KMS-11 (cell line): ENCODE measurements around the gene CTU2.

Experiments
- H2AFZ ChIP-seq: fragments of 200-600 bp; sonication (generic); 2 replicates; pipeline ENCODE4 v1.6.1; 2016; ENCODE audit warnings: antibody characterized with exemption, mixed run types, low read depth
- H3K27ac ChIP-seq: fragments of 200-600 bp; sonication (generic); 2 replicates; pipeline ENCODE4 v1.6.1; 2016; ENCODE audit warnings: mild to moderate bottlenecking, mixed run types
- H3K27me3 ChIP-seq: fragments of 200-600 bp; sonication (generic); 2 replicates; pipeline ENCODE4 v1.6.1; 2017; ENCODE audit warnings: mild to moderate bottlenecking, low read depth, mixed run types, moderate library complexity; ENCODE audit not compliant: insufficient read depth
- H3K36me3 ChIP-seq: fragments of 200-600 bp; sonication (generic); 2 replicates; pipeline ENCODE4 v1.6.1; 2017; ENCODE audit warnings: mild to moderate bottlenecking, mixed run types; ENCODE audit not compliant: insufficient read depth
- H3K4me1 ChIP-seq: fragments of 200-600 bp; sonication (generic); 2 replicates; pipeline ENCODE4 v1.6.1; 2016; ENCODE audit warnings: mild to moderate bottlenecking, low read depth, mixed run types; ENCODE audit not compliant: poor library complexity, severe bottlenecking
- H3K4me2 ChIP-seq: fragments of 200-600 bp; sonication (generic); 2 replicates; pipeline ENCODE4 v1.7.0; 2016; ENCODE audit warnings: mild to moderate bottlenecking, mixed run types
- H3K4me3 ChIP-seq: fragments of 200-600 bp; sonication (generic); IDR thresholded peaks from 2 replicates; pipeline ENCODE4 v1.6.1; 2017; ENCODE audit warnings: low read depth, low read length, mixed read lengths; ENCODE audit not compliant: insufficient read depth
- H3K79me2 ChIP-seq: fragments of 200-600 bp; sonication (generic); 2 replicates; pipeline ENCODE4 v1.6.1; 2016; ENCODE audit warnings: low read depth, mixed run types; ENCODE audit not compliant: insufficient read depth
- H3K9ac ChIP-seq: fragments of 200-600 bp; sonication (generic); 2 replicates; pipeline ENCODE4 v1.6.1; 2016; ENCODE audit warnings: mild to moderate bottlenecking, mixed run types
- H4K20me1 ChIP-seq: fragments of 200-600 bp; sonication (generic); 2 replicates; pipeline ENCODE4 v1.6.1; 2016; ENCODE audit warnings: mild to moderate bottlenecking, mixed run types; ENCODE audit not compliant: insufficient read depth
- TF ChIP-seq, protein P1 (sequence below): fragments of 200-600 bp; sonication (generic); conservative IDR thresholded peaks from 2 replicates; pipeline ENCODE4 v1.6.1; 2017; ENCODE audit warnings: low read depth, mild to moderate bottlenecking, antibody characterized with exemption, low read length, moderate library complexity, mixed read lengths

CTU2 gene

DNA sequence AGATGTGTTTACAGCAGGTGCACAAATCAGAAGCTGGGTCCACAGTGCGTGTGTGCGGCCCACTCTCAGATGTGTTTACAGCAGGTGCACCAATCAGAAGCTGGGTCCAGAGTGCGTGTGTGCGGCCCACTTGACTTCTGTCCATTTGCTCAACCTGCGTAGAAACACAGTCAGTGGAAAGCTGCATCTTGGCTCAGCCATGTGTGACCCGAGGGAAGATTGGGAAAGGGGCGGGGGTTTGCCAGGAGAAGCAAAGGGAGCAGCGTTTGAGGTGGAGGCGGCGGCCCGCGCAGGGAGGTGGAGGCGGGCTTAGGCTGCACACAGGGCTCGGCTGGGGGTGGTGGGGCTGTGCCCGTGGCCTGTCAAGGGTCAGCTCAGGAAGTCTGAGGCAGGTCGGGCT, 4.3 kb downstream of the CTU2 start:
- Histone ChIP-seq H3K27ac (no peak overlapping the region), H3K4me2 (no peak overlapping the region), H3K79me2 (peaks cover 29% of the 10 kb centered on the region; the same call in 1 of the 2 replicates), H3K27me3 (no peaks in the 10 kb centered on the region), H3K4me3 (no peak overlapping the region), H3K36me3 (no peaks in the 10 kb centered on the region), H2AFZ (no peak overlapping the region), H3K9ac (no peak overlapping the region), H4K20me1 (no peaks in the 10 kb centered on the region), H3K4me1 (peaks cover 20% of the 10 kb centered on the region)
- TF ChIP-seq, protein P1, sequence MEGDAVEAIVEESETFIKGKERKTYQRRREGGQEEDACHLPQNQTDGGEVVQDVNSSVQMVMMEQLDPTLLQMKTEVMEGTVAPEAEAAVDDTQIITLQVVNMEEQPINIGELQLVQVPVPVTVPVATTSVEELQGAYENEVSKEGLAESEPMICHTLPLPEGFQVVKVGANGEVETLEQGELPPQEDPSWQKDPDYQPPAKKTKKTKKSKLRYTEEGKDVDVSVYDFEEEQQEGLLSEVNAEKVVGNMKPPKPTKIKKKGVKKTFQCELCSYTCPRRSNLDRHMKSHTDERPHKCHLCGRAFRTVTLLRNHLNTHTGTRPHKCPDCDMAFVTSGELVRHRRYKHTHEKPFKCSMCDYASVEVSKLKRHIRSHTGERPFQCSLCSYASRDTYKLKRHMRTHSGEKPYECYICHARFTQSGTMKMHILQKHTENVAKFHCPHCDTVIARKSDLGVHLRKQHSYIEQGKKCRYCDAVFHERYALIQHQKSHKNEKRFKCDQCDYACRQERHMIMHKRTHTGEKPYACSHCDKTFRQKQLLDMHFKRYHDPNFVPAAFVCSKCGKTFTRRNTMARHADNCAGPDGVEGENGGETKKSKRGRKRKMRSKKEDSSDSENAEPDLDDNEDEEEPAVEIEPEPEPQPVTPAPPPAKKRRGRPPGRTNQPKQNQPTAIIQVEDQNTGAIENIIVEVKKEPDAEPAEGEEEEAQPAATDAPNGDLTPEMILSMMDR, result no peak

DNA sequence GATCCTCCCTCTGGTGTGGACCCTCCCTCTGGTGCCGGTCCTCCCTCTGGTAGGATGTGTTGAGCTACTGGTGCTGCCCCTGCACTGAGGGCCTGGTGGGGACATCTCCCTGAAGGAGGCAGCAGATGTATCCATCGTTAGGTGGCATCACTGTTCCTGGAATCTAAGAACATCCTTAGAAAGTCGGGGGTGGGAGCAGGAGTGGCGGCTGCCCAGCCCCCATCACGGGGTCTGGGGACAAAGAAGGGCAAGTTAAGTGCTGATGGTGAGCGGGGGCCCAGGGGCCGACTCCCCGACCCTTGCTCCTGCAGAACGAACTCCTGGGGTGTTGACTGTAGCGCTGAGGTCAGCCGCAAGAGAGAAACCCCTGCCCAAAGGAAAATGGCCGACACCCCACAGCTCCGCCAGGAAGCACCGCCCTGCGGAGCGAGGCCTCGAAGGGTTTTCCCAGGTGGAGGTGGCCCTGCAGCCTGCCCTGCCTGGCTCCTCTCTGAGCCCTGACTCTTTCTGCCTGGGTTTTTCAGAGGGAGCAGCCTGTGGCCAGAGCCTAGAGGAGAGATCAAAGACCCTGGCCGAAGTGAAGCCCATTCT, 5.5 kb downstream of the CTU2 start:
- Histone ChIP-seq H3K4me1 (peaks cover 19% of the 10 kb centered on the region), H3K27me3 (no peaks in the 10 kb centered on the region), H2AFZ (no peak overlapping the region), H4K20me1 (no peaks in the 10 kb centered on the region), H3K4me3 (no peak overlapping the region), H3K79me2 (peaks cover 27% of the 10 kb centered on the region; the same call in 1 of the 2 replicates), H3K4me2 (no peak overlapping the region), H3K27ac (no peak overlapping the region), H3K36me3 (peaks cover 4% of the 10 kb centered on the region; the same call in 1 of the 2 replicates), H3K9ac (no peak overlapping the region)
- TF ChIP-seq, protein P1, result no peak

DNA sequence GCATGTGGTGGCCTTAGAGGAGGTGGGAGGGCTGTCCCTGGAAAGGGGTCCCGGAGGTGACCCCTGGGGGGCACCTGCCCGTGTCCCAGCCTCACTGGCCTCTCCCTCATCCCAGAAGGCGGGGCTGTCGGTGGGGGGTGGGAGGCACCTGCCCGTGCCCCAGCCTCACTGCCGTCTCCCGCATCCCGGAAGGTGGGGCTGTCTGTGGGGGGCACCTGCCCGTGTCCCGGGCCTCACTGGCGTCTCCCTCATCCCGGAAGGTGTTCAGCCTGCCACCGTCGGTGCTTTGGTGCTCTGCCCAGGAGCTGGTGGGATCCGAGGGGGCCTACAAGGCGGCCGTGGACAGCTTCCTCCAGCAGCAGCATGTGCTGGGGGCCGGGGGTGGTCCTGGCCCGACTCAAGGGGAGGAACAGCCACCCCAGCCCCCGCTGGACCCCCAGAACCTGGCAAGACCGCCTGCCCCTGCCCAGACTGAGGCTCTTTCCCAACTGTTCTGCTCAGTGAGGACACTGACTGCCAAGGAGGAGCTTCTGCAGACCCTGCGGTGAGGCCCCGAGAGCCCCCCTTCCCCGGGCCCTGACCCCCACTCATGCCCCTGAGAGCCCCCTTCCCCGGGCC, 6.2 kb downstream of the CTU2 start:
- H3K79me2 ChIP-seq, result peaks cover 26% of the 10 kb centered on the region; the same call in 1 of the 2 replicates
- no peaks in the 10 kb centered on the region for H4K20me1 ChIP-seq
- H3K4me1 ChIP-seq, result peaks cover 18% of the 10 kb centered on the region
- H3K27me3 ChIP-seq, result no peaks in the 10 kb centered on the region
- no peak overlapping the region for H3K4me3 ChIP-seq
- no peak overlapping the region for H2AFZ ChIP-seq
- TF ChIP-seq, protein P1, result no peak
- H3K36me3 ChIP-seq, result peaks cover 7% of the 10 kb centered on the region; the same call in 1 of the 2 replicates
- no peak overlapping the region for H3K27ac ChIP-seq
- H3K9ac ChIP-seq, result no peak overlapping the region
- no peak overlapping the region for H3K4me2 ChIP-seq

DNA sequence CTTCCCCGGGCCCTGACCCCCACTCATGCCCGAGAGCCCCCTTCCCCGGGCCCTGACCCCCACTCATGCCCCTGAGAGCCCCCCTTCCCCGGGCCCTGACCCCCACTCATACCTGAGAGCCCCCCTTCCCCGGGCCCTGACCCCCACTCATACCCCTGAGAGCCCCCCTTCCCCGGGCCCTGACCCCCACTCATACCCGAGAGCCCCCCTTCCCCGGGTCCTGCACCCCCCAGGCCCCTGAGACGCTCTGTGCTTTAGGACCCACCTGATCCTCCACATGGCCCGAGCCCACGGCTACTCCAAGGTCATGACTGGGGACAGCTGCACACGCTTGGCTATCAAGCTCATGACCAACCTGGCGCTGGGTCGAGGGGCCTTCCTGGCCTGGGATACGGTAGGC, 6.8 kb downstream of the CTU2 start:
- Histone ChIP-seq H3K79me2 (peaks cover 21% of the 10 kb centered on the region; the same call in 1 of the 2 replicates), H2AFZ (no peak overlapping the region), H3K4me1 (peaks cover 13% of the 10 kb centered on the region), H3K27me3 (no peaks in the 10 kb centered on the region), H3K27ac (no peak overlapping the region), H3K4me3 (no peak overlapping the region), H4K20me1 (no peaks in the 10 kb centered on the region), H3K36me3 (peaks cover 13% of the 10 kb centered on the region), H3K9ac (no peak overlapping the region), H3K4me2 (no peak overlapping the region)
- TF ChIP-seq, protein P1, result no peak
